ENCODE results near the gene CEP170B. TPM values are rescaled to one million over a fixed set of nuclear protein-coding genes. Genes with fewer than 3 reads are reported as not detected.

CEP170B gene
- total RNA-seq, 2 experiments from 2014 or later: 2.2 to 2.3 TPM

GRCh38 chr14:104877066-104877805, 12.2 kb downstream of the CEP170B start:
- Mint-ChIP-seq H3K36me3 (ENCODE audit: low read depth) (no peaks in the 10 kb centered on the region), H3K4me3 (no peak overlapping the region), H3K4me1 (ENCODE audit: low read depth) (peaks cover 6% of the 10 kb centered on the region), H3K27me3 (no peaks in the 10 kb centered on the region), H3K9me3 (no peaks in the 10 kb centered on the region), H3K27ac (no peak overlapping the region)
- ChIA-PET POLR2A (interaction anchor here (0.7 kb wide), 1 partner anchor 11 kb away, joined by 3 read pairs; no protein-coding TSS in a partner anchor), CTCF (no interaction called here)
- DNase-seq (no peak), ATAC-seq (no peak)
- no peak for TF ChIP-seq CTCF (IDR thresholded peaks at IDR 0.05)
- intact Hi-C loops (cut with micrococcal nuclease): no loop called here

DNA sequence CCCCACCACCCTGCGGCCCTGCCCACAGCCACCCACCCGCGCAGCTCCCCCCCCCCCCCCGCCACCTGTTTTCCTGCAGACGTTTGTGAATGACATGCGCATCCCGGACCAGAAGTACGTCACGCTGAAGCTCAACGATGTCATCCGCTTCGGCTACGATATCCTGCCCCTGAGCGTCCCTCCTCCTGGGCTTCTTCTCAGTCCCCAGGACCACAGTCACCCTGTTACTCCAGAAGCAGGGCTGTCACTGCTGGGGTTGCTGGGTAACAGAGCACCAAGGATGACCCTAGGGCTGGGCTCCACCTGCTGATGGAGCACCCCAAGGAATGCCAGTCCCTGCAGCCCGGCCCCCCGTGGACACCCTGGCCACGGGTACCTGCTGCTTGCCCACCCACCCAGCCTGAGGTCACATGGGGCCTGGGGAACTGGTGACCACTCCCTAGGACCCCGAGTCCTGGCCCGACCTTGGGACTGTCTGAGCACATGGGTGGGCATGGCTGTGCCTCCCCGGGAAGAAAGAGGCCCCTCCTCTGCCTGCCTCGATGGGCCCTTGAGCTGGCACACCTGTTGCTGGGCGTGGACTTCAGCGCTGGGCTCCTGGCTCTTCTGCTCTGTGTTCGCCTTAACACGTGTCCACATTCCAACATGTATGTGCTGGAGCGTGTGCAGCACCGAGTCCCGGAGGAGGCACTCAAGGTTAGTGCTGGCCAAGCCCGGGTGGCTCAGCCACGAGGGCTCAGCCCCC, 12.9 kb downstream of the CEP170B start:
- ATAC-seq: no peak
- Mint-ChIP-seq H3K36me3 (ENCODE audit: low read depth) (no peaks in the 10 kb centered on the region), H3K27ac (no peak overlapping the region), H3K9me3 (no peaks in the 10 kb centered on the region), H3K4me1 (ENCODE audit: low read depth) (no peaks in the 10 kb centered on the region), H3K4me3 (no peak overlapping the region), H3K27me3 (no peaks in the 10 kb centered on the region)
- intact Hi-C loops (cut with micrococcal nuclease): no loop called here
- TF ChIP-seq CTCF (IDR thresholded peaks at IDR 0.05): no peak
- POLR2A ChIA-PET: no interaction called here
- CTCF ChIA-PET: no interaction called here
- DNase-seq: no peak

GRCh38 chr14:104878582-104878981, 13.5 kb downstream of the CEP170B start:
- Mint-ChIP-seq H3K4me3 (no peak overlapping the region), H3K4me1 (ENCODE audit: low read depth) (no peaks in the 10 kb centered on the region), H3K36me3 (ENCODE audit: low read depth) (no peaks in the 10 kb centered on the region), H3K9me3 (no peaks in the 10 kb centered on the region), H3K27ac (no peak overlapping the region), H3K27me3 (no peaks in the 10 kb centered on the region)
- TF ChIP-seq CTCF (IDR thresholded peaks at IDR 0.05): no peak
- intact Hi-C loops (cut with micrococcal nuclease): no loop called here
- CTCF ChIA-PET: no interaction called here
- POLR2A ChIA-PET: no interaction called here
- no peak for DNase-seq
- no peak for ATAC-seq

- Mint-ChIP-seq H3K27me3 (no peaks in the 10 kb centered on the region), H3K4me1 (ENCODE audit: low read depth) (no peaks in the 10 kb centered on the region), H3K27ac (no peak overlapping the region), H3K9me3 (no peaks in the 10 kb centered on the region), H3K36me3 (ENCODE audit: low read depth) (no peaks in the 10 kb centered on the region), H3K4me3 (no peak overlapping the region)
- TF ChIP-seq CTCF (IDR thresholded peaks at IDR 0.05): no peak
- POLR2A ChIA-PET: no interaction called here
- DNase-seq: no peak
- ATAC-seq: no peak
- CTCF ChIA-PET: no interaction called here
- intact Hi-C loops (cut with micrococcal nuclease): no loop called here
Measured at GRCh38 chr14:104879201-104879982, 14.3 kb downstream of the CEP170B start.

Data from activated CD8-positive, alpha-beta T cell treated with anti-CD3 and anti-CD28 coated beads for 36 hours (primary cell).